HUES48 (cell line): Measurements from ENCODE around the gene SCYGR6.
"Not testable (repeated sequence)": the region's sequence is repeated elsewhere in the genome, so short reads cannot be mapped to it uniquely, and the experiment has no call there.

Source experiments
- H3K27ac ChIP-seq: one replicate; pipeline ENCODE4 v1.7.0; 2013; ENCODE audit warnings: low read depth, low read length, inconsistent platforms
- H3K27me3 ChIP-seq: 2 replicates; pipeline ENCODE4 v1.6.1; 2013; ENCODE audit warnings: mild to moderate bottlenecking, low read length; ENCODE audit not compliant: control insufficient read depth, insufficient read depth
- H3K36me3 ChIP-seq: 2 replicates; pipeline ENCODE4 v1.6.1; 2013; ENCODE audit warnings: low read length; ENCODE audit not compliant: control insufficient read depth, insufficient read depth
- H3K4me1 ChIP-seq: 2 replicates; pipeline ENCODE4 v1.6.1; 2013; ENCODE audit warnings: mild to moderate bottlenecking, low read length; ENCODE audit not compliant: control insufficient read depth, insufficient read depth
- H3K4me3 ChIP-seq: 2 replicates; pipeline ENCODE4 v1.5.1; 2013; ENCODE audit warnings: mild to moderate bottlenecking, low read depth, low read length
- H3K9ac ChIP-seq: 2 replicates; pipeline ENCODE4 v1.6.1; 2013; ENCODE audit warnings: mild to moderate bottlenecking, low read depth, low read length, moderate library complexity
- H3K9me3 ChIP-seq: 2 replicates; pipeline ENCODE4 v1.6.1; 2013; ENCODE audit warnings: low read length; ENCODE audit not compliant: control insufficient read depth, insufficient read depth

SCYGR6 gene

GRCh38 chr2:227748079-227748478 lies 23.5 kb upstream of the SCYGR6 start:
- Histone ChIP-seq H3K4me1 (no peaks in the 10 kb centered on the region), H3K27ac (no peak overlapping the region), H3K4me3 (no peak overlapping the region), H3K36me3 (no peaks in the 10 kb centered on the region), H3K9me3 (no peaks in the 10 kb centered on the region), H3K9ac (no peak overlapping the region), H3K27me3 (no peaks in the 10 kb centered on the region)

GRCh38 chr2:227745594-227745993 lies 21.0 kb upstream of the SCYGR6 start, which contains the start of gene SCYGR8:
Gene SCYGR8, plus strand, starts transcription at chr2:227745894. Its CDS starts 0 bp downstream, at chr2:227745894.
- H3K27me3 ChIP-seq, result no peaks in the 10 kb centered on the region
- H3K36me3 ChIP-seq, result no peaks in the 10 kb centered on the region
- H3K9me3 ChIP-seq, result no peaks in the 10 kb centered on the region
- no peak within 1 kb of the TSS for H3K4me3 ChIP-seq
- no peak within 1 kb of the TSS for H3K27ac ChIP-seq
- H3K4me1 ChIP-seq, result no peaks in the 10 kb centered on the region
- H3K9ac ChIP-seq, result no peak within 1 kb of the TSS

- not testable (repeated sequence) for H3K9me3 ChIP-seq, H3K27ac ChIP-seq, H3K36me3 ChIP-seq, H3K4me3 ChIP-seq, H3K4me1 ChIP-seq, H3K27me3 ChIP-seq, H3K9ac ChIP-seq
Measured at GRCh38 chr2:227740705-227741104, 16.1 kb upstream of the SCYGR6 start.

GRCh38 chr2:227739351-227739750 lies 14.8 kb upstream of the SCYGR6 start:
- Histone ChIP-seq H3K9ac (no peak overlapping the region), H3K4me3 (no peak overlapping the region), H3K27me3 (no peaks in the 10 kb centered on the region), H3K9me3 (no peaks in the 10 kb centered on the region), H3K4me1 (no peaks in the 10 kb centered on the region), H3K36me3 (no peaks in the 10 kb centered on the region), H3K27ac (no peak overlapping the region)

- no peak within 1 kb of the TSS for H3K9ac ChIP-seq
- H3K4me3 ChIP-seq, result no peak within 1 kb of the TSS
- no peak within 1 kb of the TSS for H3K27ac ChIP-seq
Measured at GRCh38 chr2:227728035-227728434, 3.5 kb upstream of the SCYGR6 start, which contains the start of gene SCYGR7. Gene SCYGR7, plus strand, starts transcription at chr2:227728335. Its CDS starts 0 bp downstream, at chr2:227728335.

GRCh38 chr2:227722821-227723220 lies 1.7 kb downstream of the SCYGR6 start:
- not testable (repeated sequence) for H3K4me3 ChIP-seq, H3K36me3 ChIP-seq, H3K9ac ChIP-seq, H3K27ac ChIP-seq, H3K9me3 ChIP-seq, H3K27me3 ChIP-seq, H3K4me1 ChIP-seq

More at GRCh38 chr2:227728035-227728434, 3.5 kb upstream of the SCYGR6 start, which contains the start of gene SCYGR7:
- no peaks in the 10 kb centered on the region for H3K9me3 ChIP-seq
- no peaks in the 10 kb centered on the region for H3K4me1 ChIP-seq
- no peaks in the 10 kb centered on the region for H3K36me3 ChIP-seq
- H3K27me3 ChIP-seq, result no peaks in the 10 kb centered on the region

- H3K27ac ChIP-seq, result no peak overlapping the region
- no peak overlapping the region for H3K4me3 ChIP-seq
- no peaks in the 10 kb centered on the region for H3K9me3 ChIP-seq
- H3K4me1 ChIP-seq, result peaks cover 18% of the 10 kb centered on the region
- H3K36me3 ChIP-seq, result no peaks in the 10 kb centered on the region
- H3K27me3 ChIP-seq, result peaks cover 6% of the 10 kb centered on the region
- H3K9ac ChIP-seq, result no peak overlapping the region
Measured at GRCh38 chr2:227720680-227721079, 3.9 kb downstream of the SCYGR6 start.

GRCh38 chr2:227719641-227720040 lies 4.9 kb downstream of the SCYGR6 start:
- H3K9me3 ChIP-seq, result no peaks in the 10 kb centered on the region
- no peak overlapping the region for H3K27ac ChIP-seq
- no peaks in the 10 kb centered on the region for H3K36me3 ChIP-seq
- H3K4me3 ChIP-seq, result no peak overlapping the region
- peaks cover 6% of the 10 kb centered on the region for H3K27me3 ChIP-seq
- peaks cover 18% of the 10 kb centered on the region for H3K4me1 ChIP-seq
- H3K9ac ChIP-seq, result no peak overlapping the region

- H3K36me3 ChIP-seq, result no peaks in the 10 kb centered on the region
- H3K4me3 ChIP-seq, result peak within 1 kb of the TSS; percentile 70
- H3K9me3 ChIP-seq, result no peaks in the 10 kb centered on the region
- peaks cover 6% of the 10 kb centered on the region for H3K27me3 ChIP-seq
- peaks cover 18% of the 10 kb centered on the region for H3K4me1 ChIP-seq
- no peak within 1 kb of the TSS for H3K9ac ChIP-seq
- H3K27ac ChIP-seq, result peak within 1 kb of the TSS; percentile 35
Measured at GRCh38 chr2:227717687-227718567, 6.6 kb downstream of the SCYGR6 start, which contains the start of gene SLC19A3. Gene SLC19A3, minus strand, starts transcription at chr2:227718028. Its CDS starts 15,710 bp downstream, at chr2:227702318.

- Histone ChIP-seq H3K36me3 (no peaks in the 10 kb centered on the region), H3K27ac (no peak overlapping the region), H3K4me1 (peaks cover 18% of the 10 kb centered on the region), H3K4me3 (no peak overlapping the region), H3K9me3 (no peaks in the 10 kb centered on the region), H3K27me3 (peaks cover 6% of the 10 kb centered on the region), H3K9ac (no peak overlapping the region)
Measured at GRCh38 chr2:227716501-227716900, 8.1 kb downstream of the SCYGR6 start.

- Histone ChIP-seq H3K9ac (no peak overlapping the region), H3K4me1 (peaks cover 18% of the 10 kb centered on the region), H3K27me3 (peaks cover 6% of the 10 kb centered on the region), H3K4me3 (no peak overlapping the region), H3K9me3 (no peaks in the 10 kb centered on the region), H3K27ac (no peak overlapping the region), H3K36me3 (no peaks in the 10 kb centered on the region)
Measured at GRCh38 chr2:227713291-227713690, 11.3 kb downstream of the SCYGR6 start.
